ENCODE data around the gene UBE2J1. TPM values are rescaled to one million over a fixed set of nuclear protein-coding genes. Genes with fewer than 3 reads are reported as not detected.
A peak's percentile ranks its signal among the peaks of the same experiment; 100 is the strongest.

Gene UBE2J1
- total and polyA plus RNA-seq, 12 donors, result 18.4 to 65.6 (median 37.9) TPM

DNA sequence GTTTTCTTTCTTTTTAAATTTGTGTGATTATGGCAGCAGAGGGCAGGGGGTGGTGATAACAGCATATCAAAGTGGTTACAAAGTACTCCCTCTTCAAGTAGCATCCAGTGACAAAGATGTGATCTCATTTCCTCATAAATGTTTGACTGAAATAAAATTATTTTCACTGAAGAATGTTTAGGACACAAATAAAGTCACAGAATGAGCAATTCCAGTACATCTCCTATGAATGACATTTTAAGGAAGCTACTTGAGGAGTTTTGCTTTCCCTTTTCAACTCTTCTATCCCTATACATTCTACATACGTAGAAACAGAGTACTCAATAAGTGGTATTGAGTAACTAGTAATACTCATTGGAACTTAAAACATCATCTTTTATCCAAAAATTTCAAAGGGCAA, 23.5 kb downstream of the UBE2J1 start:
- H3K27me3 ChIP-seq, result no peaks in the 10 kb centered on the region
- TF ChIP-seq, protein P1, sequence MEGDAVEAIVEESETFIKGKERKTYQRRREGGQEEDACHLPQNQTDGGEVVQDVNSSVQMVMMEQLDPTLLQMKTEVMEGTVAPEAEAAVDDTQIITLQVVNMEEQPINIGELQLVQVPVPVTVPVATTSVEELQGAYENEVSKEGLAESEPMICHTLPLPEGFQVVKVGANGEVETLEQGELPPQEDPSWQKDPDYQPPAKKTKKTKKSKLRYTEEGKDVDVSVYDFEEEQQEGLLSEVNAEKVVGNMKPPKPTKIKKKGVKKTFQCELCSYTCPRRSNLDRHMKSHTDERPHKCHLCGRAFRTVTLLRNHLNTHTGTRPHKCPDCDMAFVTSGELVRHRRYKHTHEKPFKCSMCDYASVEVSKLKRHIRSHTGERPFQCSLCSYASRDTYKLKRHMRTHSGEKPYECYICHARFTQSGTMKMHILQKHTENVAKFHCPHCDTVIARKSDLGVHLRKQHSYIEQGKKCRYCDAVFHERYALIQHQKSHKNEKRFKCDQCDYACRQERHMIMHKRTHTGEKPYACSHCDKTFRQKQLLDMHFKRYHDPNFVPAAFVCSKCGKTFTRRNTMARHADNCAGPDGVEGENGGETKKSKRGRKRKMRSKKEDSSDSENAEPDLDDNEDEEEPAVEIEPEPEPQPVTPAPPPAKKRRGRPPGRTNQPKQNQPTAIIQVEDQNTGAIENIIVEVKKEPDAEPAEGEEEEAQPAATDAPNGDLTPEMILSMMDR (IDR thresholded peaks at IDR 0.05), result no peak
- no peak for TF ChIP-seq POLR2A (IDR thresholded peaks at IDR 0.05)
- intact Hi-C loops (cut with DNase I), result no loop called here
- H3K36me3 ChIP-seq (replicated peaks in 1 of 2), result peaks cover 0 to 34% of the 10 kb centered on the region in 2 donors
- H3K9me3 ChIP-seq (replicated peaks in 1 of 3), result no peaks in the 10 kb centered on the region
- WGBS, 4 donors, result 83 to 90% (median 87%) methylated on average over 1 of the region's 1 CpG
- no peak overlapping the region for H3K27ac ChIP-seq
- no peaks in the 10 kb centered on the region for H3K4me1 ChIP-seq (replicated peaks in 1 of 2)
- DNase-seq, result no peak
- H3K4me3 ChIP-seq, result no peak overlapping the region

DNA sequence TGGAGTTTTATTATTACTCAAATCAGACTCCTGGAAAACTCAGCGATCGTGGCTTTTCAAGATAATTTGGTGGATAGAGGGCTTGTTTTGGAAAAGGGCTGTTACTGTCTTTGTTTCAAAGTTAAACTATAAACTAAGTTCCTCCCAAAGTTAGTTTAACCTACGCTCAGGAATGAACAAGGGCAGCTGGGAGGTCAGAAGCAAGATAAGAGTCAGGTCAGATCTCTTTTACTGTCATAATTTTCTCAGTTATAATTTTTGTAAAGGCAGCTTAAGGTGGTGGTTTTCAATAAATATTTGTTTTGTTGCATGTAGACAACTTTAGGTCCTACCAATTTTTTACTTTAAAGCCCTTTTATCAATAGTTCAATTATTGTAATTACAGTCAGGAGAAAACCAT, 28.2 kb downstream of the UBE2J1 start:
- TF ChIP-seq, protein P1 (IDR thresholded peaks at IDR 0.05), result no peak
- no peak for TF ChIP-seq POLR2A (IDR thresholded peaks at IDR 0.05)
- Histone ChIP-seq H3K4me3 (no peak overlapping the region), H3K27me3 (no peaks in the 10 kb centered on the region), H3K4me1 (replicated peaks in 1 of 2) (no peaks in the 10 kb centered on the region), H3K9me3 (replicated peaks in 1 of 3) (no peaks in the 10 kb centered on the region), H3K27ac (no peak overlapping the region), H3K36me3 (replicated peaks in 1 of 2) (peaks cover 0 to 7% of the 10 kb centered on the region in 2 donors)
- intact Hi-C loops (cut with DNase I), result no loop called here
- 90 to 93% (median 92%) methylated on average over 3 of the region's 3 CpGs for WGBS, 4 donors
- no peak for DNase-seq

DNA sequence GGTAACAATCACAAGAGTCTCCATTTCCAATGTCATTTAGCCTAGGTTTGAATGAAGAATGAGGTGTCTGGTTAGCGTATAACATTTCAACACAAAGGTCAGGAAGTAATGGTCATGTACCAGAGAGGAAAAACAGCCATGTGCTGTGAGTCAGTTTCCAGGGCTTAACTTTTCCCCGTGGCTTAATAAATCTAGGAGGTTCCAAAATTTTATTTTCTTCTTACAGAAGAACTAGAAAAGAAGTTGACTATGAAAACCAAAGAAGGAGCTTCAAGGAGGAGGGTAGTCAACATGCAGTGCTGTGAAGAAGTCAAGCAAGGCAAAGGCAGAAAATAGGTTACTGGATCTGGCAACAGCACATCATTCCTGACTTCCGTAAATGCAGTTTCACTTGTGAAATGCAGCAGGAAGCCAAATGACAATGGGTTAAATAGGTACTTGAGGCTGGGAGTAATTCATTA, 29.0 kb downstream of the UBE2J1 start:
- no peak overlapping the region for H3K4me3 ChIP-seq
- H3K36me3 ChIP-seq (replicated peaks in 1 of 2), result no peaks in the 10 kb centered on the region
- intact Hi-C loops (cut with DNase I), result no loop called here
- H3K4me1 ChIP-seq (replicated peaks in 1 of 2), result no peaks in the 10 kb centered on the region
- no peak overlapping the region for H3K27ac ChIP-seq
- 60 to 68% (median 65%) methylated on average over 3 of the region's 3 CpGs for WGBS, 4 donors
- no peak for DNase-seq
- H3K9me3 ChIP-seq (replicated peaks in 1 of 3), result no peaks in the 10 kb centered on the region
- TF ChIP-seq POLR2A (IDR thresholded peaks at IDR 0.05), result no peak
- TF ChIP-seq, protein P1 (IDR thresholded peaks at IDR 0.05), result no peak
- no peaks in the 10 kb centered on the region for H3K27me3 ChIP-seq

DNA sequence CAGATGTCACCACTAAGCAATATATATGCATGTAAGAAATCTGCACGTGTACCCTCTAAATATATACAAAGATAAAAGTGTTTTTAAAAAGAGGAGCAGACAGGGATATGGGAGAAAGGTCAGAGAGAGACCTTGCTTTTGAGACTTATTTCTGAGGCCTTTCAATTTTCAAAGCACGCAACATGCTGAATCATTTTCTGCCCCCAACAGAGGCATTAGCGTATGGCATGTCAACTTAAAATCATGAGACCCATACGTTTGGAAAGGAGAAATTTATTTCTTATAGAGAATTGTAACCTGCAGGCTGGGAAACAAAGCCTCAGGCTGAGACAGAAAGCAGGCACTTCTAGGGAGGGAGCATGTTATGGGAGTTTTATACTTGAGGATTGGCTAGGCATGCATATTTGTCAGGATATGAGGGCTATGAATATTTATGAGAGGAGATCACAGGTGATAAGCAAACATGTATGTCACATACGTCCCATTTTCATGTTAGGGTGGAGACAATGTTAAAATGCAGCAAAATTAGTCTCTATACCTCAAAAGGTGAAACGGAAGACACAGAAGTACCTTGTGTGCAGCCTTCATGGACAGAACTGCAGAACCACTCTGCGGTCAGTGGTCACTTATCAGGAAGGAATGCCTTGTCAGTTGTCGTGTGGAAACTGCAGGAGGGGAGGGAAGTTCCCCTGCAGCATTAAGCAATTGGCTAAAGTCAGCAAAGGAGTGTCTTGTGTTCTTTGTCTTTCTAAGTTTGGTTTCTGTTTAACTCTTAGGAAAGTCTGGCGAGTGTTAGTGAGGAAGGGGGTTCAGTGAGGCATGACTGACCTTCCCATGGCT, 31.2 kb downstream of the UBE2J1 start:
- DNase-seq, result peak in 2 of 7 donors; percentile 27 to 28
- no peak for TF ChIP-seq POLR2A (IDR thresholded peaks at IDR 0.05)
- TF ChIP-seq, protein P1 (IDR thresholded peaks at IDR 0.05), result no peak
- Histone ChIP-seq H3K4me1 (replicated peaks in 1 of 2) (no peaks in the 10 kb centered on the region), H3K4me3 (no peak overlapping the region), H3K27ac (no peak overlapping the region), H3K27me3 (no peaks in the 10 kb centered on the region), H3K9me3 (replicated peaks in 1 of 3) (no peaks in the 10 kb centered on the region), H3K36me3 (replicated peaks in 1 of 2) (no peaks in the 10 kb centered on the region)
- intact Hi-C loops (cut with DNase I), result no loop called here
- WGBS, 4 donors, result 68 to 78% (median 73%) methylated on average over 8 to 9 of the region's 9 CpGs

Data from adrenal gland (tissue), 12 donors.